GM12874 (cell line): ENCODE data around the gene CA6.
A peak's percentile ranks its signal among the peaks of the same experiment; 100 is the strongest.

Experiments used
- CTCF ChIP-seq: IDR thresholded peaks from 2 replicates; pipeline ENCODE4 v1.5.1; 2011; ENCODE audit warnings: low read depth, mild to moderate bottlenecking, control low read depth, low read length, moderate library complexity; ENCODE audit not compliant: insufficient read depth

CA6 gene

GRCh38 chr1:9004031-9004699 lies 58.5 kb downstream of the CA6 start:
- no peak for TF ChIP-seq CTCF

GRCh38 chr1:9004700-9005394 lies 59.2 kb downstream of the CA6 start:
- peak; percentile 96 for TF ChIP-seq CTCF

GRCh38 chr1:9005395-9005708 lies 59.7 kb downstream of the CA6 start:
- no peak for TF ChIP-seq CTCF

GRCh38 chr1:9006956-9007615 lies 61.4 kb downstream of the CA6 start:
- TF ChIP-seq CTCF, result no peak

GRCh38 chr1:9008236-9008635 lies 62.6 kb downstream of the CA6 start:
- TF ChIP-seq CTCF, result no peak

GRCh38 chr1:9009438-9010370 lies 64.0 kb downstream of the CA6 start:
- TF ChIP-seq CTCF, result peak; percentile 90
